ENCODE measurements around the gene ATP7B.

GRCh38 chr13:51919531-51919930 is 91.7 kb downstream of the ATP7B start:
- TF ChIP-seq, protein P1, sequence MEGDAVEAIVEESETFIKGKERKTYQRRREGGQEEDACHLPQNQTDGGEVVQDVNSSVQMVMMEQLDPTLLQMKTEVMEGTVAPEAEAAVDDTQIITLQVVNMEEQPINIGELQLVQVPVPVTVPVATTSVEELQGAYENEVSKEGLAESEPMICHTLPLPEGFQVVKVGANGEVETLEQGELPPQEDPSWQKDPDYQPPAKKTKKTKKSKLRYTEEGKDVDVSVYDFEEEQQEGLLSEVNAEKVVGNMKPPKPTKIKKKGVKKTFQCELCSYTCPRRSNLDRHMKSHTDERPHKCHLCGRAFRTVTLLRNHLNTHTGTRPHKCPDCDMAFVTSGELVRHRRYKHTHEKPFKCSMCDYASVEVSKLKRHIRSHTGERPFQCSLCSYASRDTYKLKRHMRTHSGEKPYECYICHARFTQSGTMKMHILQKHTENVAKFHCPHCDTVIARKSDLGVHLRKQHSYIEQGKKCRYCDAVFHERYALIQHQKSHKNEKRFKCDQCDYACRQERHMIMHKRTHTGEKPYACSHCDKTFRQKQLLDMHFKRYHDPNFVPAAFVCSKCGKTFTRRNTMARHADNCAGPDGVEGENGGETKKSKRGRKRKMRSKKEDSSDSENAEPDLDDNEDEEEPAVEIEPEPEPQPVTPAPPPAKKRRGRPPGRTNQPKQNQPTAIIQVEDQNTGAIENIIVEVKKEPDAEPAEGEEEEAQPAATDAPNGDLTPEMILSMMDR (IDR thresholded peaks at IDR 0.05) = no peak
- TF ChIP-seq POLR2A (IDR thresholded peaks at IDR 0.05) = no peak
- no peak for TF ChIP-seq EP300 (IDR thresholded peaks at IDR 0.05)
- no peak for TF ChIP-seq POLR2AphosphoS5 (IDR thresholded peaks at IDR 0.05)
